ENCODE measurements around the gene GPR179.

Gene GPR179

DNA sequence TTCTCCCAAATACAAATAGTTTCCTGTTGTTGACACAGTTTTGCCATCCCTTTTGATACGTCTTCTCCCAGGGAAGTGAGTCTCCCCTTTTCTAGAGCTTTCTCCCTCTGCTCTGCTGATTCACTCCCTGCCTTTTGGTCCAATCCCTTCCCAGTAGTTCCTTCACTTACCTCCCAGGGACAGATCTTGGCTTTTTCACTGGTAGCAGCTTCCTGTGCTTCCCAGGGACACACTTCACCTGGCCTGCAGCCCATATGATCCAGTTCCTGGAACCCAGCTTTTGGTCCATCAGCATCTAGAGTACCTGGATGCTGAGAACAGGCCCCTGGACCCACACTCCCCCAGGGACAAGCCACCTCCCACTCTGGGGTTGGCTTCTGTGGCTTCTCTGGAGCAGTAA, 15.8 kb downstream of the GPR179 start:
- TF ChIP-seq, protein P1, sequence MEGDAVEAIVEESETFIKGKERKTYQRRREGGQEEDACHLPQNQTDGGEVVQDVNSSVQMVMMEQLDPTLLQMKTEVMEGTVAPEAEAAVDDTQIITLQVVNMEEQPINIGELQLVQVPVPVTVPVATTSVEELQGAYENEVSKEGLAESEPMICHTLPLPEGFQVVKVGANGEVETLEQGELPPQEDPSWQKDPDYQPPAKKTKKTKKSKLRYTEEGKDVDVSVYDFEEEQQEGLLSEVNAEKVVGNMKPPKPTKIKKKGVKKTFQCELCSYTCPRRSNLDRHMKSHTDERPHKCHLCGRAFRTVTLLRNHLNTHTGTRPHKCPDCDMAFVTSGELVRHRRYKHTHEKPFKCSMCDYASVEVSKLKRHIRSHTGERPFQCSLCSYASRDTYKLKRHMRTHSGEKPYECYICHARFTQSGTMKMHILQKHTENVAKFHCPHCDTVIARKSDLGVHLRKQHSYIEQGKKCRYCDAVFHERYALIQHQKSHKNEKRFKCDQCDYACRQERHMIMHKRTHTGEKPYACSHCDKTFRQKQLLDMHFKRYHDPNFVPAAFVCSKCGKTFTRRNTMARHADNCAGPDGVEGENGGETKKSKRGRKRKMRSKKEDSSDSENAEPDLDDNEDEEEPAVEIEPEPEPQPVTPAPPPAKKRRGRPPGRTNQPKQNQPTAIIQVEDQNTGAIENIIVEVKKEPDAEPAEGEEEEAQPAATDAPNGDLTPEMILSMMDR (IDR thresholded peaks at IDR 0.05; ENCODE audit: poor library complexity, severe bottlenecking): no peak
- no peak overlapping the region for H3K27ac ChIP-seq (ENCODE audit: poor library complexity, severe bottlenecking)
- ATAC-seq (ENCODE audit: low read depth) (no peak), DNase-seq (ENCODE audit: low spot score) (no peak)
- no peaks in the 10 kb centered on the region for H3K4me1 ChIP-seq (ENCODE audit: insufficient read depth, poor library complexity, severe bottlenecking)
- no peaks in the 10 kb centered on the region for H3K27me3 ChIP-seq (ENCODE audit: insufficient read depth, poor library complexity, severe bottlenecking)
- H3K36me3 ChIP-seq (ENCODE audit: low read depth): peaks cover 9% of the 10 kb centered on the region
- no peak overlapping the region for H3K4me3 ChIP-seq (ENCODE audit: severe bottlenecking)
- no peaks in the 10 kb centered on the region for H3K9me3 ChIP-seq (ENCODE audit: severe bottlenecking)

DNA sequence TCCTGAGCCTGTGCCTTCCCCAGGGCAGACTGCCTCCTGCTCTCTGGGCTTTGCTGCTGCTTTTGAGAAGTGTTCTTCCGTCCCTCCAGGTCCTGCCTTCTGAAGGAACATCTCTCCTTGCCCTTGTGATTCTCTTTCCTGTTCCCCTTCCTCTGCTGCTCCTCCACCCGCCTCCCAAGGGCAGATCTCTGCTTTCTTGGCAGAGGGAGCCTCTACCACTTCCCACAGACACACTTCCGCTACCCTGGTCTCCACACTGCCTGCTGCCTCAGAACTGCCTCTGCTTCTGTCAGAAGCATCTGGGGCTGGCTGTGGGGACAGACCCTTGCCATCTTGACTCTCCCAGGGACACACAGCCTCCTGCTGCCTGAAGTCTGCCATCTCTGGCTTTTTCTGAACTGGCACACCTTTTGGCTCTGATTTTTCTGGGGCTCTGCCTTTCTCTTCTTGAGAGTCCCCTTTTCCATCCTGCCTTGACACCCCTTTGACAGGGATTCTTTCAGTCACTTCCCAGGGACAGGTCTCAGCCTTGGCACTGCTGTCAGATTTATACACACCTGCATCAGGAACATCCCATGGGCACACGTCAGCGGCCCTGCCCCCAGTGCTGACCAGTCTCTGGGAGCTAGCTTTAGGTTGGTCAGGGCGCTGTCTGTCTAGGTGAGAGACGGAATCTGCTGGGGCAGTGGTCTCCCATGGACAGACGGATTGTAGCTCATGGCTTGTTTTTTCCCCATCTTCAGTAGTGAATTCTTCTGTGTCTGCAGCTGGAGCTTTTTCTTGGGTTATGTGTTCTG, 16.6 kb downstream of the GPR179 start:
- Histone ChIP-seq H3K9me3 (ENCODE audit: severe bottlenecking) (no peaks in the 10 kb centered on the region), H3K36me3 (ENCODE audit: low read depth) (peaks cover 15% of the 10 kb centered on the region), H3K27ac (ENCODE audit: poor library complexity, severe bottlenecking) (no peak overlapping the region), H3K27me3 (ENCODE audit: insufficient read depth, poor library complexity, severe bottlenecking) (no peaks in the 10 kb centered on the region), H3K4me3 (ENCODE audit: severe bottlenecking) (no peak overlapping the region), H3K4me1 (ENCODE audit: insufficient read depth, poor library complexity, severe bottlenecking) (no peaks in the 10 kb centered on the region)
- DNase-seq (ENCODE audit: low spot score) (no peak), ATAC-seq (ENCODE audit: low read depth) (no peak; the same call in 2 of the 3 replicates)
- TF ChIP-seq, protein P1 (IDR thresholded peaks at IDR 0.05; ENCODE audit: poor library complexity, severe bottlenecking): no peak

DNA sequence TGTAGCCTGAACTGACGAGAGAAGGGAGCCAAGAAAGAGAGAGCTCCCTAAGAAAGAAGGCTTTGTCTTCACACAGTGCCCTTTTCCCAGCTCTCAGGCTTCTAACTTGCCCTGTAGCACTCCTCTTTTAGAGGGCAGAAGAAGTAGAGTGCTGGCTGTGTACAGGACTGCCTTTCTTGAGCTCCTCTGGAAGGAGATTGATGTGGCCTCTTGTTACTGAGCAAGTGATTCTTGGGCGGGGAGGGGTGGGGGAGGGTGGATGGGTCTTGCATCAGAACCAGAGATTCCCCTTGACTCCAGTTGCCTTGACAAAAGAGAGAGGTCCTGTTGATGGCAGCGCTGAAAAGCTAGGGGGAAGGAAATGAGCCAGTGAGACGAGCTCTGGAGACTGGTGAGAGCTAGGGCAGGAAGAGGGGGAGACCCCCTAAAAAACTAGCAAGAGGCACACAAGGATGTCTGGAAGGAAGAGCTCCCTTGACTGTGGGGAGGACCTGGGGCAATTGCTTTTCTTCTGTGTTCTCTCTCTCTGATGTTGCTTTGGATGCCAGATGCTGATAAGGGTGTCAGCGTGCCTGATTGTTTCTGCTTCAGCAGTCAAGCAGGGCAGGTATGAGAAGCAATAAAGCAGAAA, 18.4 kb downstream of the GPR179 start:
- Histone ChIP-seq H3K36me3 (ENCODE audit: low read depth) (peaks cover 23% of the 10 kb centered on the region), H3K4me1 (ENCODE audit: insufficient read depth, poor library complexity, severe bottlenecking) (no peaks in the 10 kb centered on the region), H3K27ac (ENCODE audit: poor library complexity, severe bottlenecking) (no peak overlapping the region), H3K27me3 (ENCODE audit: insufficient read depth, poor library complexity, severe bottlenecking) (no peaks in the 10 kb centered on the region), H3K9me3 (ENCODE audit: severe bottlenecking) (no peaks in the 10 kb centered on the region), H3K4me3 (ENCODE audit: severe bottlenecking) (no peak overlapping the region)
- TF ChIP-seq, protein P1 (IDR thresholded peaks at IDR 0.05; ENCODE audit: poor library complexity, severe bottlenecking): no peak
- DNase-seq (ENCODE audit: low spot score) (no peak), ATAC-seq (ENCODE audit: low read depth) (no peak)

DNA sequence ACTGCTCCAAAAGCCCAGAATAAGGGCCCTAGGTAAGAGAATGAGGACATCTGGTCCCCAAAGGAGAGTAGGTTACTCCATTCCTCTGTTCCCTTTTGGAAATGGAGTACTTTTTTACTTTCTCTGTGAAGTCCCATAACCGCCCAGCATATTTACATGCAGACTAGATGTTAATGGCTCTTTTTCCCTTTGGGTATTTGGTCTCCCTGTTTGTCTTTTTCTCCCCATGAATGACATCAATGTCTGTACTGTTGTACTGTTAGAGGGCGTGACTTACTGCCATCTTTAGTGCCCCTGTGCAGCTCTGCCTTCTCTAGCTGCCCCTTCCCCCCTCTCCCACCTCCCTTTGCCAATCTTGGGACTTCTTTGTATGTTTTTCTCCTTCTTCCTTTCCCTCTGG, 19.0 kb downstream of the GPR179 start:
- no peak overlapping the region for H3K27ac ChIP-seq (ENCODE audit: poor library complexity, severe bottlenecking)
- no peak for ATAC-seq (ENCODE audit: low read depth)

More for the DNA sequence above, 19.0 kb downstream of the GPR179 start:
- TF ChIP-seq, protein P1 (IDR thresholded peaks at IDR 0.05; ENCODE audit: poor library complexity, severe bottlenecking): no peak
- no peak for DNase-seq (ENCODE audit: low spot score)
- H3K36me3 ChIP-seq (ENCODE audit: low read depth): peaks cover 23% of the 10 kb centered on the region
- no peaks in the 10 kb centered on the region for H3K27me3 ChIP-seq (ENCODE audit: insufficient read depth, poor library complexity, severe bottlenecking)
- H3K4me1 ChIP-seq (ENCODE audit: insufficient read depth, poor library complexity, severe bottlenecking): no peaks in the 10 kb centered on the region
- H3K9me3 ChIP-seq (ENCODE audit: severe bottlenecking): no peaks in the 10 kb centered on the region
- no peak overlapping the region for H3K4me3 ChIP-seq (ENCODE audit: severe bottlenecking)

All from RWPE2 (cell line).